Measurements from ENCODE around the gene LENG9. TPM values are rescaled to one million over a fixed set of nuclear protein-coding genes. Genes with fewer than 3 reads are reported as not detected.
"Not testable (repeated sequence)": the region's sequence is repeated elsewhere in the genome, so short reads cannot be mapped to it uniquely, and the experiment has no call there.

LENG9 gene
- total RNA-seq (1 to 10 TPM; 1.2 to 3.2 TPM), polyA plus RNA-seq (ENCODE audit: insufficient read length in 2 of 2) (1 to 10 TPM; 2.5 to 2.8 TPM)
- long read RNA-seq, donor 1, transcript LENG9-203 (1 exons, 1,916 nt): major isoform, 41 of 41 reads
- long read RNA-seq, donor 1, partial matches to known transcripts: 0 of 41 reads
- long read RNA-seq, donor 1, other reads (novel, unspliced or antisense): 0 of 41 reads
- long read RNA-seq, donor 2, transcript LENG9-203 (1 exons, 1,916 nt): major isoform, 12 of 12 reads
- long read RNA-seq, donor 2, partial matches to known transcripts: 0 of 12 reads
- long read RNA-seq, donor 2, other reads (novel, unspliced or antisense): 0 of 12 reads
- long read RNA-seq, donor 3, transcript LENG9-203 (1 exons, 1,916 nt): major isoform, 7 of 7 reads
- long read RNA-seq, donor 3, partial matches to known transcripts: 0 of 7 reads
- long read RNA-seq, donor 3, other reads (novel, unspliced or antisense): 0 of 7 reads
- long read RNA-seq, donor 4, transcript LENG9-203 (1 exons, 1,916 nt): major isoform, 58 of 58 reads
- long read RNA-seq, donor 4, partial matches to known transcripts: 0 of 58 reads
- long read RNA-seq, donor 4, other reads (novel, unspliced or antisense): 0 of 58 reads

- H3K27me3 ChIP-seq (ENCODE audit: control insufficient read depth, insufficient read depth, low read length): peaks cover 8% of the 10 kb centered on the region
- H3K4me1 ChIP-seq (ENCODE audit: control insufficient read depth, insufficient read depth, low read length): peaks cover 30% of the 10 kb centered on the region
- under 1% methylated on average over 39 of the region's 41 CpGs for WGBS (ENCODE audit: insufficient coverage)
Observed at GRCh38 chr19:54463531-54464043, at the start of gene LENG9. Gene LENG9 (minus strand): TSS chr19:54463778. CDS start chr19:54463526, 252 bp downstream.

GRCh38 chr19:54509200-54509940 lies 45.8 kb upstream of the LENG9 start:
- not testable (repeated sequence) for H3K27ac ChIP-seq (ENCODE audit: low read depth, low read length)
- WGBS (ENCODE audit: insufficient coverage): no CpG with 5 or more reads among the region's 21 CpGs

More at GRCh38 chr19:54463531-54464043, at the start of gene LENG9:
- peak within 1 kb of the TSS; percentile 56 for H3K4me3 ChIP-seq (ENCODE audit: low read depth, low read length)
- H3K27ac ChIP-seq (ENCODE audit: low read depth, low read length): peak within 1 kb of the TSS; percentile 88
- peaks cover 43% of the 10 kb centered on the region for H3K36me3 ChIP-seq (ENCODE audit: control insufficient read depth, insufficient read depth, low read length)
- H3K9me3 ChIP-seq (ENCODE audit: control insufficient read depth, insufficient read depth, low read length): no peaks in the 10 kb centered on the region
- DNase-seq (ENCODE audit: low read depth in 4 of 6, low spot score in 6 of 6): peak in 5 of 6 donors; percentile 57 to 97 (median 80)

GRCh38 chr19:54508487-54508886 lies 44.9 kb upstream of the LENG9 start:
- H3K36me3 ChIP-seq (ENCODE audit: control insufficient read depth, insufficient read depth, low read length); DNase-seq (ENCODE audit: low read depth in 4 of 6, low spot score in 6 of 6); H3K27me3 ChIP-seq (ENCODE audit: control insufficient read depth, insufficient read depth, low read length); H3K27ac ChIP-seq (ENCODE audit: low read depth, low read length); H3K9me3 ChIP-seq (ENCODE audit: control insufficient read depth, insufficient read depth, low read length); H3K4me3 ChIP-seq (ENCODE audit: low read depth, low read length); H3K4me1 ChIP-seq (ENCODE audit: control insufficient read depth, insufficient read depth, low read length): not testable (repeated sequence)
- WGBS (ENCODE audit: insufficient coverage): 100% methylated on average over 1 of the region's 3 CpGs

More at GRCh38 chr19:54509200-54509940, 45.8 kb upstream of the LENG9 start:
- not testable (repeated sequence) for H3K36me3 ChIP-seq (ENCODE audit: control insufficient read depth, insufficient read depth, low read length); H3K9me3 ChIP-seq (ENCODE audit: control insufficient read depth, insufficient read depth, low read length); H3K27me3 ChIP-seq (ENCODE audit: control insufficient read depth, insufficient read depth, low read length); H3K4me1 ChIP-seq (ENCODE audit: control insufficient read depth, insufficient read depth, low read length); DNase-seq (ENCODE audit: low read depth in 4 of 6, low spot score in 6 of 6); H3K4me3 ChIP-seq (ENCODE audit: low read depth, low read length)

- no peak overlapping the region for H3K27ac ChIP-seq (ENCODE audit: low read depth, low read length)
- H3K27me3 ChIP-seq (ENCODE audit: control insufficient read depth, insufficient read depth, low read length): no peaks in the 10 kb centered on the region
- H3K36me3 ChIP-seq (ENCODE audit: control insufficient read depth, insufficient read depth, low read length): no peaks in the 10 kb centered on the region
- WGBS (ENCODE audit: insufficient coverage): 78% methylated on average over 8 of the region's 12 CpGs
- DNase-seq (ENCODE audit: low read depth in 4 of 6, low spot score in 6 of 6): no peak
- no peak overlapping the region for H3K4me3 ChIP-seq (ENCODE audit: low read depth, low read length)
- H3K9me3 ChIP-seq (ENCODE audit: control insufficient read depth, insufficient read depth, low read length): no peaks in the 10 kb centered on the region
- H3K4me1 ChIP-seq (ENCODE audit: control insufficient read depth, insufficient read depth, low read length): no peaks in the 10 kb centered on the region
Observed at GRCh38 chr19:54507824-54508223, 44.2 kb upstream of the LENG9 start.

- not testable (repeated sequence) for H3K9me3 ChIP-seq (ENCODE audit: control insufficient read depth, insufficient read depth, low read length); H3K36me3 ChIP-seq (ENCODE audit: control insufficient read depth, insufficient read depth, low read length); H3K4me3 ChIP-seq (ENCODE audit: low read depth, low read length); H3K4me1 ChIP-seq (ENCODE audit: control insufficient read depth, insufficient read depth, low read length); H3K27ac ChIP-seq (ENCODE audit: low read depth, low read length); H3K27me3 ChIP-seq (ENCODE audit: control insufficient read depth, insufficient read depth, low read length); DNase-seq (ENCODE audit: low read depth in 4 of 6, low spot score in 6 of 6)
- WGBS (ENCODE audit: insufficient coverage): 68% methylated on average over 4 of the region's 15 CpGs
Observed at GRCh38 chr19:54507038-54507717, 43.6 kb upstream of the LENG9 start.

- H3K36me3 ChIP-seq (ENCODE audit: control insufficient read depth, insufficient read depth, low read length): no peaks in the 10 kb centered on the region
- no peak overlapping the region for H3K4me3 ChIP-seq (ENCODE audit: low read depth, low read length)
- WGBS (ENCODE audit: insufficient coverage): 74% methylated on average over 7 of the region's 10 CpGs
- H3K4me1 ChIP-seq (ENCODE audit: control insufficient read depth, insufficient read depth, low read length): no peaks in the 10 kb centered on the region
- H3K27ac ChIP-seq (ENCODE audit: low read depth, low read length): no peak overlapping the region
- H3K27me3 ChIP-seq (ENCODE audit: control insufficient read depth, insufficient read depth, low read length): no peaks in the 10 kb centered on the region
- no peak for DNase-seq (ENCODE audit: low read depth in 4 of 6, low spot score in 6 of 6)
- no peaks in the 10 kb centered on the region for H3K9me3 ChIP-seq (ENCODE audit: control insufficient read depth, insufficient read depth, low read length)
Observed at GRCh38 chr19:54506079-54506478, 42.5 kb upstream of the LENG9 start.

- not testable (repeated sequence) for DNase-seq (ENCODE audit: low read depth in 4 of 6, low spot score in 6 of 6); H3K4me3 ChIP-seq (ENCODE audit: low read depth, low read length); H3K36me3 ChIP-seq (ENCODE audit: control insufficient read depth, insufficient read depth, low read length); H3K27me3 ChIP-seq (ENCODE audit: control insufficient read depth, insufficient read depth, low read length); H3K9me3 ChIP-seq (ENCODE audit: control insufficient read depth, insufficient read depth, low read length); H3K27ac ChIP-seq (ENCODE audit: low read depth, low read length); H3K4me1 ChIP-seq (ENCODE audit: control insufficient read depth, insufficient read depth, low read length)
- 100% methylated on average over 1 of the region's 4 CpGs for WGBS (ENCODE audit: insufficient coverage)
Observed at GRCh38 chr19:54505542-54505941, 42.0 kb upstream of the LENG9 start.

GRCh38 chr19:54502518-54503048 lies 39.0 kb upstream of the LENG9 start, which contains the start of gene LAIR2:
Gene LAIR2 (plus strand): TSS chr19:54502831. CDS start chr19:54502919, 88 bp downstream.
- no peak for DNase-seq (ENCODE audit: low read depth in 4 of 6, low spot score in 6 of 6)
- WGBS (ENCODE audit: insufficient coverage): 62% methylated on average over 7 of the region's 14 CpGs
- Histone ChIP-seq H3K27me3 (ENCODE audit: control insufficient read depth, insufficient read depth, low read length) (no peaks in the 10 kb centered on the region), H3K27ac (ENCODE audit: low read depth, low read length) (no peak within 1 kb of the TSS), H3K36me3 (ENCODE audit: control insufficient read depth, insufficient read depth, low read length) (no peaks in the 10 kb centered on the region), H3K4me3 (ENCODE audit: low read depth, low read length) (no peak within 1 kb of the TSS), H3K9me3 (ENCODE audit: control insufficient read depth, insufficient read depth, low read length) (no peaks in the 10 kb centered on the region), H3K4me1 (ENCODE audit: control insufficient read depth, insufficient read depth, low read length) (no peaks in the 10 kb centered on the region)

- not testable (repeated sequence) for H3K27ac ChIP-seq (ENCODE audit: low read depth, low read length); H3K4me1 ChIP-seq (ENCODE audit: control insufficient read depth, insufficient read depth, low read length)
- WGBS (ENCODE audit: insufficient coverage): 82% methylated on average over 5 of the region's 9 CpGs
Observed at GRCh38 chr19:54498451-54498772, 34.8 kb upstream of the LENG9 start.

More at GRCh38 chr19:54498451-54498772, 34.8 kb upstream of the LENG9 start:
- not testable (repeated sequence) for H3K27me3 ChIP-seq (ENCODE audit: control insufficient read depth, insufficient read depth, low read length); H3K9me3 ChIP-seq (ENCODE audit: control insufficient read depth, insufficient read depth, low read length); H3K36me3 ChIP-seq (ENCODE audit: control insufficient read depth, insufficient read depth, low read length); DNase-seq (ENCODE audit: low read depth in 4 of 6, low spot score in 6 of 6); H3K4me3 ChIP-seq (ENCODE audit: low read depth, low read length)

All from spinal cord (tissue), 10 donors.